CD14-positive monocyte (primary cell): Measurements from ENCODE around the gene FAM3C. TPM values are rescaled to one million over a fixed set of nuclear protein-coding genes. Genes with fewer than 3 reads are reported as not detected.
A peak's percentile ranks its signal among the peaks of the same experiment; 100 is the strongest.

ENCODE experiments used
- DNase-seq, 3 donors: peaks; one replicate each; pipeline ENCODE4 v3.0.0-alpha.2; 2011 to 2022
- H2AFZ ChIP-seq: 2 replicates; pipeline ENCODE4 v1.6.0; 2012; ENCODE audit warnings: mild to moderate bottlenecking, low read depth, low read length, inconsistent platforms; ENCODE audit not compliant: insufficient read depth, poor library complexity, severe bottlenecking
- H3K27ac ChIP-seq, 2 donors: 1 replicate in 1 of 2; 2 replicates in 1 of 2; pipeline ENCODE4 v1.5.1; 2012 to 2013; ENCODE audit warnings: low read length in 2 of 2, control low read depth in 1 of 2, inconsistent platforms in 1 of 2, low read depth in 1 of 2, mild to moderate bottlenecking in 1 of 2
- H3K27me3 ChIP-seq, 2 donors: one replicate each; pipeline versions ENCODE4 v1.6.0 to v1.6.1; 2011 to 2013; ENCODE audit warnings: low read length in 2 of 2; ENCODE audit not compliant: control insufficient read depth in 2 of 2, insufficient read depth in 2 of 2
- H3K36me3 ChIP-seq, 2 donors: replicated peaks in 1 of 2; 1 replicate in 1 of 2; 2 replicates in 1 of 2; pipeline versions ENCODE4 v1.5.1 to v1.6.1; 2012 to 2013; ENCODE audit warnings: low read length in 2 of 2, control low read depth in 1 of 2, inconsistent platforms in 1 of 2, mild to moderate bottlenecking in 1 of 2; ENCODE audit not compliant: insufficient read depth in 2 of 2, control insufficient read depth in 1 of 2
- H3K4me1 ChIP-seq, 2 donors: 1 replicate in 1 of 2; 2 replicates in 1 of 2; pipeline versions ENCODE4 v1.5.1 to v1.6.1; 2012 to 2013; ENCODE audit warnings: low read length in 2 of 2, control low read depth in 1 of 2, inconsistent platforms in 1 of 2, mild to moderate bottlenecking in 1 of 2, moderate library complexity in 1 of 2; ENCODE audit not compliant: insufficient read depth in 2 of 2, control insufficient read depth in 1 of 2
- H3K4me2 ChIP-seq: replicated peaks from 2 replicates; pipeline ENCODE3; 2012; ENCODE audit warnings: low read length, moderate library complexity, mild to moderate bottlenecking; ENCODE audit not compliant: poor library complexity, severe bottlenecking; ENCODE audit errors: extremely low read depth
- H3K4me3 ChIP-seq, 3 experiments: fragments of 200-600 bp in 1 of 3; sonication (generic) in 1 of 3; replicated peaks in 1 of 3; 1 replicate in 2 of 3; 2 replicates in 1 of 3; pipeline ENCODE4 v1.5.1; 2011 to 2013; ENCODE audit warnings: low read length in 3 of 3, mild to moderate bottlenecking in 3 of 3, control low read depth in 2 of 3, low read depth in 2 of 3, inconsistent platforms in 1 of 3, moderate library complexity in 1 of 3
- H3K79me2 ChIP-seq: 2 replicates; pipeline ENCODE4 v1.6.0; 2012; ENCODE audit warnings: mild to moderate bottlenecking, control low read depth, inconsistent platforms, low read length, moderate library complexity; ENCODE audit not compliant: insufficient read depth
- H3K9ac ChIP-seq: 2 replicates; pipeline ENCODE4 v1.6.0; 2017; ENCODE audit warnings: low read length, mild to moderate bottlenecking; ENCODE audit not compliant: insufficient read depth, poor library complexity, severe bottlenecking
- H3K9me3 ChIP-seq, 2 donors: replicated peaks in 1 of 2; 1 replicate in 1 of 2; 2 replicates in 1 of 2; pipeline versions ENCODE4 v1.5.1 to v1.6.1; 2012 to 2013; ENCODE audit warnings: low read length in 2 of 2, control low read depth in 1 of 2; ENCODE audit not compliant: control insufficient read depth in 1 of 2, insufficient read depth in 1 of 2
- H4K20me1 ChIP-seq: 2 replicates; pipeline ENCODE4 v1.6.0; 2012; ENCODE audit warnings: mild to moderate bottlenecking, low read length, control low read depth, moderate library complexity; ENCODE audit not compliant: insufficient read depth
- H3K27ac Mint-ChIP-seq, 7 donors: one replicate each; pipeline ENCODE4 v1.8.0; 2020; ENCODE audit warnings: mild to moderate bottlenecking in 7 of 7, mixed read lengths in 7 of 7, moderate library complexity in 6 of 7, inconsistent platforms in 2 of 7
- H3K27me3 Mint-ChIP-seq, 3 donors: one replicate each; pipeline ENCODE4 v1.8.0; 2021 to 2022; ENCODE audit warnings: low read depth in 3 of 3, mild to moderate bottlenecking in 3 of 3, mixed read lengths in 3 of 3, moderate library complexity in 3 of 3, inconsistent platforms in 1 of 3
- H3K36me3 Mint-ChIP-seq, 2 donors: one replicate each; pipeline ENCODE4 v1.8.0; 2020; ENCODE audit warnings: mixed read lengths in 2 of 2, inconsistent platforms in 1 of 2, mild to moderate bottlenecking in 1 of 2
- H3K4me1 Mint-ChIP-seq: one replicate; pipeline ENCODE4 v1.8.0; 2020; ENCODE audit warnings: mild to moderate bottlenecking, mixed read lengths
- H3K4me3 Mint-ChIP-seq, 2 donors: one replicate each; pipeline ENCODE4 v1.8.0; 2020; ENCODE audit warnings: mild to moderate bottlenecking in 2 of 2, mixed read lengths in 2 of 2, moderate library complexity in 1 of 2
- H3K9me3 Mint-ChIP-seq, 7 donors: one replicate each; pipeline ENCODE4 v1.8.0; 2020 to 2022; ENCODE audit warnings: mixed read lengths in 7 of 7, mild to moderate bottlenecking in 6 of 7, moderate library complexity in 6 of 7, inconsistent platforms in 2 of 7
- WGBS: methylation state at CpG from one replicate; pipeline ENCODE4 v1.1.5; 2013; ENCODE audit warnings: missing lambda C conversion rate; ENCODE audit not compliant: insufficient coverage; 5-methylcytosine and 5-hydroxymethylcytosine counted together
- intact Hi-C, 2 donors: fragments of 100-400 bp; cut with micrococcal nuclease; formaldehyde crosslinking; loops; one replicate each; pipeline versions ENCODE4 v1.15.0 to v1.15.1; 2023
- polyA plus RNA-seq, 3 donors: library from polyadenylated mRNA; depleted of rRNA in 1 of 3; unstranded in 2 of 3; stranded (reverse) in 1 of 3; fragments of 300-500 nt in 2 of 3; fragments of >200 nt in 1 of 3; fragmentation: Illumina TruSeq in 2 of 3; gene quantifications; 1 replicate in 2 of 3; 2 replicates in 1 of 3; pipeline ENCODE4 v1.2.3, GENCODE V29; 2012 to 2021
- TF ChIP-seq, protein P1 (sequence below): fragments of 200-600 bp; IDR thresholded peaks from one replicate; pipeline ENCODE4 v1.8.0; 2022; ENCODE audit warnings: antibody characterized with exemption, mild to moderate bottlenecking

FAM3C gene
- polyA plus RNA-seq, 3 donors: 5.5 to 13.0 (median 7.3) TPM

DNA sequence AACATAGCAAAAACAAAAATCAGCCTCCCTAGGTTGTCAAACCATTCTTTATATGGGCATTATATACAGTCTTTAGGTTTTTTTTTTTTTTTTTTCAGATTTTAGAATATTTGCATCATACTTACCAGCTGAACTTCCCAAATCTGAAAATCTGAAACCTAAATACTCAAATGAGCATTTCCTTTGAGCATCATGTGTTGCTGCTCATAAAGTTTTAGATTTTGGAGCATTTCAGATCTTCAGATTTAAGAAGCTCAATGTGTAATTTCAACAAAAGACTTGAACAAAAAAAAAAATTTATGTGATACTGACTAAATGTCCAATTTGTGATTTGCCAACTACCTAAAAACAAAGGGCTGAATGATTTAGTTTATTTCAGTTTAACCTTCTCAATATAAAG, 13.6 kb downstream of the FAM3C start:
- intact Hi-C loops: no loop called here
- no peaks in the 10 kb centered on the region for H3K4me1 ChIP-seq
- no peak overlapping the region for H3K4me2 ChIP-seq
- peaks cover 4% of the 10 kb centered on the region for H3K79me2 ChIP-seq
- Mint-ChIP-seq H3K9me3 (no peaks in the 10 kb centered on the region), H3K4me1 (peaks cover 12% of the 10 kb centered on the region), H3K27ac (no peak overlapping the region), H3K36me3 (peaks cover 1 to 4% of the 10 kb centered on the region in 2 donors), H3K4me3 (no peak overlapping the region), H3K27me3 (no peaks in the 10 kb centered on the region)
- H3K4me3 ChIP-seq: no peak overlapping the region
- H3K27me3 ChIP-seq: no peaks in the 10 kb centered on the region
- H3K9ac ChIP-seq: no peak overlapping the region
- H2AFZ ChIP-seq: no peak overlapping the region
- no peaks in the 10 kb centered on the region for H3K9me3 ChIP-seq
- no peak for DNase-seq
- peaks cover 4 to 9% of the 10 kb centered on the region in 2 donors for H3K36me3 ChIP-seq
- TF ChIP-seq, protein P1, sequence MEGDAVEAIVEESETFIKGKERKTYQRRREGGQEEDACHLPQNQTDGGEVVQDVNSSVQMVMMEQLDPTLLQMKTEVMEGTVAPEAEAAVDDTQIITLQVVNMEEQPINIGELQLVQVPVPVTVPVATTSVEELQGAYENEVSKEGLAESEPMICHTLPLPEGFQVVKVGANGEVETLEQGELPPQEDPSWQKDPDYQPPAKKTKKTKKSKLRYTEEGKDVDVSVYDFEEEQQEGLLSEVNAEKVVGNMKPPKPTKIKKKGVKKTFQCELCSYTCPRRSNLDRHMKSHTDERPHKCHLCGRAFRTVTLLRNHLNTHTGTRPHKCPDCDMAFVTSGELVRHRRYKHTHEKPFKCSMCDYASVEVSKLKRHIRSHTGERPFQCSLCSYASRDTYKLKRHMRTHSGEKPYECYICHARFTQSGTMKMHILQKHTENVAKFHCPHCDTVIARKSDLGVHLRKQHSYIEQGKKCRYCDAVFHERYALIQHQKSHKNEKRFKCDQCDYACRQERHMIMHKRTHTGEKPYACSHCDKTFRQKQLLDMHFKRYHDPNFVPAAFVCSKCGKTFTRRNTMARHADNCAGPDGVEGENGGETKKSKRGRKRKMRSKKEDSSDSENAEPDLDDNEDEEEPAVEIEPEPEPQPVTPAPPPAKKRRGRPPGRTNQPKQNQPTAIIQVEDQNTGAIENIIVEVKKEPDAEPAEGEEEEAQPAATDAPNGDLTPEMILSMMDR: no peak
- H3K27ac ChIP-seq: no peak overlapping the region
- H4K20me1 ChIP-seq: peaks cover 2% of the 10 kb centered on the region

DNA sequence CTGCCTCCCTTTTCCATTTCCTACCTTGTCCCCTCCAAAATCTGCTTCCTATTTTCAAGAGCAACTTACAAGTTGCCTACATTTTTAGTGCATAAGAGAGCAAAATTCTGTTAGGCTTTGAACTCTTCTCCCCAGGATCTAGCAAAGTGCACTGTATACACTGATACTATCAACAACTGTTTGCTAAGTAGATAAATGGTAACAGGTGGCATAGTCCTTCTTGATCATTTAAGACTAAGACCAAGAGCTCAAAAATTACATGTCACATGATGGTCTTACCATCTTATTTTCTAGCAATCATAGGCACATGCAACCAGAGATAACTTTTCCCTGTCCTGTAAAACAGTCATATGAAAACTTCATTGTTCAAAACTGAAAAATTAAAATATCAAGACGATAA, 16.2 kb downstream of the FAM3C start:
- no CpG with 5 or more reads among the region's 1 CpG for WGBS
- peaks cover 9 to 10% of the 10 kb centered on the region in 2 donors for H3K36me3 Mint-ChIP-seq
- H3K4me1 ChIP-seq: no peaks in the 10 kb centered on the region
- peaks cover 4 to 21% of the 10 kb centered on the region in 2 donors for H3K36me3 ChIP-seq
- H3K4me3 Mint-ChIP-seq: no peak overlapping the region
- no peak overlapping the region for H3K4me2 ChIP-seq
- DNase-seq: no peak
- peak overlapping the region in 1 of 7 donors; percentile 17 for H3K27ac Mint-ChIP-seq
- H3K79me2 ChIP-seq: no peaks in the 10 kb centered on the region
- no peaks in the 10 kb centered on the region for H3K9me3 Mint-ChIP-seq
- no peak overlapping the region for H3K9ac ChIP-seq
- no peak overlapping the region for H2AFZ ChIP-seq
- no peaks in the 10 kb centered on the region for H3K27me3 ChIP-seq
- no peak overlapping the region for H3K4me3 ChIP-seq
- H3K9me3 ChIP-seq: no peaks in the 10 kb centered on the region
- TF ChIP-seq, protein P1: no peak
- peaks cover 5% of the 10 kb centered on the region for H3K4me1 Mint-ChIP-seq
- intact Hi-C loops: no loop called here
- H3K27ac ChIP-seq: no peak overlapping the region
- H4K20me1 ChIP-seq: no peaks in the 10 kb centered on the region
- no peaks in the 10 kb centered on the region for H3K27me3 Mint-ChIP-seq
